GM12873 (cell line): ENCODE measurements around the gene DPP10.

Experiments
- CTCF ChIP-seq: IDR thresholded peaks from 2 replicates; pipeline ENCODE4 v1.5.1; 2012; ENCODE audit warnings: low read depth, mild to moderate bottlenecking, moderate library complexity, low read length, control low read depth; ENCODE audit not compliant: insufficient read depth; ENCODE audit errors: missing control alignments

DPP10 gene

GRCh38 chr2:115746151-115746550 lies 1303.7 kb downstream of the DPP10 start:
- TF ChIP-seq CTCF: no peak

- TF ChIP-seq CTCF: no peak
Observed at GRCh38 chr2:115757286-115757685, 1314.8 kb downstream of the DPP10 start.

- TF ChIP-seq CTCF: no peak
Observed at GRCh38 chr2:115763601-115764000, 1321.2 kb downstream of the DPP10 start.

GRCh38 chr2:115771516-115771915 lies 1329.1 kb downstream of the DPP10 start:
- TF ChIP-seq CTCF: no peak

GRCh38 chr2:115774361-115774760 lies 1331.9 kb downstream of the DPP10 start:
- no peak for TF ChIP-seq CTCF

- TF ChIP-seq CTCF: no peak
Observed at GRCh38 chr2:115779085-115779632, 1336.7 kb downstream of the DPP10 start.

GRCh38 chr2:115782286-115782685 lies 1339.8 kb downstream of the DPP10 start:
- no peak for TF ChIP-seq CTCF
